Measurements from ENCODE around the gene CKAP2L. TPM values are rescaled to one million over a fixed set of nuclear protein-coding genes. Genes with fewer than 3 reads are reported as not detected.

The CKAP2L gene
- total and polyA plus RNA-seq, 2 donors = 0.24 to 13.5 TPM

GRCh38 chr2:112762276-112762675 is 2.1 kb downstream of the CKAP2L start:
- no peak overlapping the region for H3K4me3 ChIP-seq (ENCODE audit: low read depth, low read length)
- DNase-seq (ENCODE audit: extremely low spot score) = no peak
- no peak overlapping the region for H3K27ac ChIP-seq (ENCODE audit: low read depth)
- H3K36me3 ChIP-seq (ENCODE audit: insufficient read depth) = no peaks in the 10 kb centered on the region
- WGBS = 90% methylated on average over 4 of the region's 4 CpGs
- no peaks in the 10 kb centered on the region for H3K4me1 ChIP-seq (ENCODE audit: insufficient read depth)

- Histone ChIP-seq H3K27ac (ENCODE audit: low read depth) (no peak overlapping the region), H3K4me1 (ENCODE audit: insufficient read depth) (no peaks in the 10 kb centered on the region), H3K4me3 (ENCODE audit: low read depth, low read length) (no peak overlapping the region), H3K36me3 (ENCODE audit: insufficient read depth) (no peaks in the 10 kb centered on the region)
- no peak for DNase-seq (ENCODE audit: extremely low spot score)
- WGBS = 89% methylated on average over 1 of the region's 1 CpG
Observed at GRCh38 chr2:112760149-112760548, 4.3 kb downstream of the CKAP2L start.

- H3K36me3 ChIP-seq (ENCODE audit: insufficient read depth) = no peaks in the 10 kb centered on the region
- H3K4me3 ChIP-seq (ENCODE audit: low read depth, low read length) = no peak overlapping the region
- 48% methylated on average over 2 of the region's 2 CpGs for WGBS
- DNase-seq (ENCODE audit: extremely low spot score) = no peak
- no peaks in the 10 kb centered on the region for H3K4me1 ChIP-seq (ENCODE audit: insufficient read depth)
- no peak overlapping the region for H3K27ac ChIP-seq (ENCODE audit: low read depth)
Observed at GRCh38 chr2:112758711-112759110, 5.7 kb downstream of the CKAP2L start.

DNA sequence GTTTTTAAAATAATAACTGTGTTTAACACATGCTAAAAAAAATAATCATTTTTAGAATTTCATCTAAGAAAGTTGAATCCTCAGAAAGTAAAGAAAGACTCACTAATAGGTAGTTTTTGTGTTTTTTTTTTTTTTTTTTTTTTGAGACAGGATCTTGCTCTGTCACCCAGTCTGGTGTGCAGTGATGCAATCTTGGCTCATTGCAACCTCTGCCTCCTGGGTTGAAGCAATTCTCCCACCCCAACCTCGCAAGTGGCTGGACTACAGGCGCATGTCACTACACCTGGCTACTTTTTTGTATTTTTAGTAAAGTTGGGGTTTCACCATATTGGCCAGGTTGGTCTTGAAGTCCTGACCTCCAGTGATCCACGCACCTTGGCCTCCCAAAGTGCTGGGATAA is 7.1 kb downstream of the CKAP2L start:
- H3K27ac ChIP-seq (ENCODE audit: low read depth) = no peak overlapping the region
- 98% methylated on average over 3 of the region's 3 CpGs for WGBS
- H3K4me1 ChIP-seq (ENCODE audit: insufficient read depth) = no peaks in the 10 kb centered on the region
- H3K36me3 ChIP-seq (ENCODE audit: insufficient read depth) = no peaks in the 10 kb centered on the region
- H3K4me3 ChIP-seq (ENCODE audit: low read depth, low read length) = no peak overlapping the region
- DNase-seq (ENCODE audit: extremely low spot score) = no peak

DNA sequence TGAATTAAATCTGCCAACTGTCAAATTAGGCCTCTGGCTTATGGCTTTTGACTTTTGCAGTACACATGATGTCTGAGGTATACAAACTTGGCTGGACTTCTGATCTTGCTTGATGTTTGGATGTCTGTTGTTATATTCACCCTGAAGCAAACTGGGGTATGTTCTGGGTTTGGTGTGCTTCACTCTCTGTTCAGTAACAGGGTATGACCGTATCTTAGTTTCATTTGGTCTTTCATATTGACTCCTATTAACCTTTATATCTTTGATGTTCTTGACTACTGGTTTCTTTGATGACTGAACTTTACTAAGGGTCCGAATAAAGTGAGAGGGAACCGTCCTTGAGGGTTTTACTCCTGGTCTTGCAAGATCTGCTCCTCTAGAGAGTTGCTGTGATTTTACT is 8.2 kb downstream of the CKAP2L start:
- H3K4me1 ChIP-seq (ENCODE audit: insufficient read depth) = no peaks in the 10 kb centered on the region
- H3K27ac ChIP-seq (ENCODE audit: low read depth) = peak overlapping the region; percentile 28
- WGBS = 92% methylated on average over 3 of the region's 3 CpGs

GRCh38 chr2:112755444-112755843 is 9.0 kb downstream of the CKAP2L start:
- Histone ChIP-seq H3K27ac (ENCODE audit: low read depth) (no peak overlapping the region), H3K36me3 (ENCODE audit: insufficient read depth) (no peaks in the 10 kb centered on the region), H3K4me3 (ENCODE audit: low read depth, low read length) (no peak overlapping the region), H3K4me1 (ENCODE audit: insufficient read depth) (no peaks in the 10 kb centered on the region)
- DNase-seq (ENCODE audit: extremely low spot score) = no peak
- 82% methylated on average over 4 of the region's 4 CpGs for WGBS

More for the DNA sequence above, 8.2 kb downstream of the CKAP2L start:
- DNase-seq (ENCODE audit: extremely low spot score) = no peak
- Histone ChIP-seq H3K4me3 (ENCODE audit: low read depth, low read length) (no peak overlapping the region), H3K36me3 (ENCODE audit: insufficient read depth) (no peaks in the 10 kb centered on the region)

GRCh38 chr2:112754564-112754963 is 9.8 kb downstream of the CKAP2L start:
- 97% methylated on average over 1 of the region's 1 CpG for WGBS
- H3K4me1 ChIP-seq (ENCODE audit: insufficient read depth) = no peaks in the 10 kb centered on the region
- no peak overlapping the region for H3K4me3 ChIP-seq (ENCODE audit: low read depth, low read length)
- no peak overlapping the region for H3K27ac ChIP-seq (ENCODE audit: low read depth)
- H3K36me3 ChIP-seq (ENCODE audit: insufficient read depth) = no peaks in the 10 kb centered on the region
- DNase-seq (ENCODE audit: extremely low spot score) = no peak

GRCh38 chr2:112752667-112753066 is 11.7 kb downstream of the CKAP2L start:
- no peak overlapping the region for H3K4me3 ChIP-seq (ENCODE audit: low read depth, low read length)
- no peaks in the 10 kb centered on the region for H3K4me1 ChIP-seq (ENCODE audit: insufficient read depth)
- no peak for DNase-seq (ENCODE audit: extremely low spot score)
- H3K36me3 ChIP-seq (ENCODE audit: insufficient read depth) = no peaks in the 10 kb centered on the region
- H3K27ac ChIP-seq (ENCODE audit: low read depth) = no peak overlapping the region
- WGBS = 79% methylated on average over 4 of the region's 4 CpGs

- DNase-seq (ENCODE audit: extremely low spot score) = no peak
- H3K27ac ChIP-seq (ENCODE audit: low read depth) = no peak overlapping the region
- no peak overlapping the region for H3K4me3 ChIP-seq (ENCODE audit: low read depth, low read length)
- no peaks in the 10 kb centered on the region for H3K36me3 ChIP-seq (ENCODE audit: insufficient read depth)
- H3K4me1 ChIP-seq (ENCODE audit: insufficient read depth) = no peaks in the 10 kb centered on the region
Observed at GRCh38 chr2:112751451-112752197, 12.8 kb downstream of the CKAP2L start.

GRCh38 chr2:112750560-112750843 is 13.9 kb downstream of the CKAP2L start:
- no peak for DNase-seq (ENCODE audit: extremely low spot score)
- Histone ChIP-seq H3K27ac (ENCODE audit: low read depth) (no peak overlapping the region), H3K4me1 (ENCODE audit: insufficient read depth) (no peaks in the 10 kb centered on the region), H3K36me3 (ENCODE audit: insufficient read depth) (no peaks in the 10 kb centered on the region), H3K4me3 (ENCODE audit: low read depth, low read length) (no peak overlapping the region)

DNA sequence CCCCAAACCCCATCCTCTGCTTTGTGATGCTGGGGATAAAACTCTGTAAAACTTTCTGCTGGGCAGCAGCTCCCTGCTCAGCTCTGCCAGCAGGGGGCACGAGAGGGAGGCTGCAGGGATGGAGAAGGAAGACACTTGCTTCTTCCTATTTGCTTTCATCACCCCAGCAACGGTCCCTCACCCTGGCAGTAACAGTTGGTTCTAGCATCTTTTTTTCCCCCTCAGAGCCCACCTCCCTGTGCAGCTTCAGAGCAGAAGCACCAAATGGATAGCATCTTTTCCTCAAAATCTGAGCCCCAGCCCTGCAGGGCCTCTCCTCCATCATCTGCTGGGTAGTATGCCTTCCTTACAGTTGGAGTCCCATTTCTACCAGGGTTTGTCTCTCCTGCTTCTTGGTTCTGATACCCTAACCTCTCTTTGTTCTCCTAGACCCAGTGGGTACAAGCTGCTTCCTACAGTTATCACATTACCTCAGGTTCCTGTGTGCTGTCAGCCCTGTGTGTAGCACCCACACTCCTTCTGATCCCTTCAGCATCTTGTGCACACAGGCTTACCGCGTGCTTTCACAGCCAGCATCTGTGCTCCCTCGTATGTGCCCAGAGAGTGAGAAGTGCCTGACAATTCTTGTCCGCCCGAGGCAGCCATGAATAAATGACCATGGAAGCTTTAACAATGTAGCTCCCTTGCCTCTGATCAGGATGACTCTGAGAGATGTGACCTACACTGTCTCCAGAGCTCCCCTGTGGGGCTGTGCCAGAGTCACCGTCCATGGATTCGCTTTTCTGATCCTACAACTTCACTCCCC is 14.5 kb downstream of the CKAP2L start:
- H3K4me1 ChIP-seq (ENCODE audit: insufficient read depth) = no peaks in the 10 kb centered on the region
- H3K27ac ChIP-seq (ENCODE audit: low read depth) = no peak overlapping the region
- WGBS = 56% methylated on average over 9 of the region's 9 CpGs
- no peak for DNase-seq (ENCODE audit: extremely low spot score)
- no peak overlapping the region for H3K4me3 ChIP-seq (ENCODE audit: low read depth, low read length)
- H3K36me3 ChIP-seq (ENCODE audit: insufficient read depth) = no peaks in the 10 kb centered on the region

GRCh38 chr2:112740527-112740926 is 23.9 kb downstream of the CKAP2L start:
- DNase-seq (ENCODE audit: extremely low spot score) = no peak
- Histone ChIP-seq H3K4me3 (ENCODE audit: low read depth, low read length) (no peak overlapping the region), H3K27ac (ENCODE audit: low read depth) (no peak overlapping the region), H3K4me1 (ENCODE audit: insufficient read depth) (no peaks in the 10 kb centered on the region), H3K36me3 (ENCODE audit: insufficient read depth) (no peaks in the 10 kb centered on the region)
- 90% methylated on average over 7 of the region's 7 CpGs for WGBS

GRCh38 chr2:112737542-112738232 is 26.7 kb downstream of the CKAP2L start:
- no peak overlapping the region for H3K4me3 ChIP-seq (ENCODE audit: low read depth, low read length)
- no peaks in the 10 kb centered on the region for H3K36me3 ChIP-seq (ENCODE audit: insufficient read depth)
- no peak overlapping the region for H3K27ac ChIP-seq (ENCODE audit: low read depth)
- DNase-seq (ENCODE audit: extremely low spot score) = no peak
- 71% methylated on average over 1 of the region's 1 CpG for WGBS
- H3K4me1 ChIP-seq (ENCODE audit: insufficient read depth) = no peaks in the 10 kb centered on the region

DNA sequence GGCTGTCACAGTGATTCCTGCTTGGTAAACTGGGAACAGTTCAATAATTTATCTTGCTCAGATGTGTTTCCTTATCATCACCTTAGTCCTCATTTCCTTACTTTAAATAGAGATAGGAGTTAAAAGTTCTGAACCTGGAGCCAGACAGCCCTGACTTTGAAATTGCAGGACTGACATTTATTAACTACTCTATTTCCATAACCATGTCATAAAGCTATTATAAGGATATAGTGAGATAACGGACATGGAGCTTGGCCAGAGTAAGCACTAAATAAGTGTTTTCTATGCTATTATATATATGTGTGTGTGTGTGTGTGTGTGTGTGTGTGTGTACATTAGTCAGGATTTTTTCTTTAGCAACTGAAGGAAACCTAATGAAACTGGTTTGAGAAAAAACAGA is 30.5 kb downstream of the CKAP2L start:
- no peak overlapping the region for H3K4me3 ChIP-seq (ENCODE audit: low read depth, low read length)
- H3K27ac ChIP-seq (ENCODE audit: low read depth) = no peak overlapping the region
- no peaks in the 10 kb centered on the region for H3K36me3 ChIP-seq (ENCODE audit: insufficient read depth)
- 40% methylated on average over 1 of the region's 1 CpG for WGBS
- DNase-seq (ENCODE audit: extremely low spot score) = no peak
- no peaks in the 10 kb centered on the region for H3K4me1 ChIP-seq (ENCODE audit: insufficient read depth)

All from urinary bladder (tissue), 4 donors.